HepG2 (cell line): ENCODE results near the gene CHCT1. TPM values are rescaled to one million over a fixed set of nuclear protein-coding genes. Genes with fewer than 3 reads are reported as not detected.

ENCODE experiments used
- ATAC-seq: fragments of 200-7000 bp; cut with Tn5 transposase; 3 replicates; pipeline ENCODE4 v1.9.1; 2020; ENCODE audit warnings: mild to moderate bottlenecking, moderate library complexity
- BruUV-seq: library from RNA; stranded (reverse); fragments of 400-500 nt; replicated peaks from 2 replicates; lab custom pipeline; 2021; lab: Mats Ljungman, UMichigan
- CTCF ChIA-PET: fragments of 300-600 bp; formaldehyde crosslinking; extraction: SDS; loops from one replicate; lab custom pipeline; 2021; ENCODE audit warnings: low total read pairs, inconsistent platforms, low intra/inter-chr PET ratio; lab: Yijun Ruan, JAX
- POLR2A ChIA-PET: fragments of 350-600 bp; sonication (Branson Sonifier 250); formaldehyde crosslinking; loops from one replicate; lab custom pipeline; 2020; ENCODE audit warnings: antibody characterized with exemption, inconsistent platforms; lab: Yijun Ruan, JAX
- DNase-seq: peaks from one replicate; pipeline ENCODE4 v3.0.0-alpha.2; 2015; ENCODE audit warnings: low spot score
- FAIRE-seq: peaks from 3 replicates; lab custom pipeline; 2011; peaks lifted over from hg19 to GRCh38; lab: Jason Lieb, UNC
- H2AFZ ChIP-seq: one replicate; pipeline ENCODE4 v1.6.1; 2011; ENCODE audit warnings: low read length, inconsistent platforms
- H3K27ac ChIP-seq: fragments of 300-600 bp; 3 replicates; pipeline ENCODE4 v1.8.0; 2011; ENCODE audit warnings: mixed run types, mild to moderate bottlenecking, mixed read lengths, low read length, inconsistent platforms; ENCODE audit not compliant: insufficient read depth; ENCODE audit errors: extremely low read length
- H3K27me3 ChIP-seq, 2 experiments: fragments of 200-600 bp in 1 of 2; 2 replicates in 1 of 2; 3 replicates in 1 of 2; pipeline versions ENCODE4 v1.6.0 to v1.8.0; 2011; ENCODE audit warnings: low read length in 2 of 2, mild to moderate bottlenecking in 2 of 2, moderate library complexity in 2 of 2, inconsistent platforms in 1 of 2; ENCODE audit not compliant: insufficient read depth in 2 of 2, control insufficient read depth in 1 of 2
- H3K36me3 ChIP-seq, 2 experiments: fragments of 200-600 bp in 1 of 2; replicated peaks in 1 of 2; 2 replicates in 1 of 2; 3 replicates in 1 of 2; pipeline versions ENCODE4 v1.5.1 to v1.8.0; 2011; ENCODE audit warnings: low read length in 2 of 2, inconsistent platforms in 1 of 2; ENCODE audit not compliant: insufficient read depth in 2 of 2, control insufficient read depth in 1 of 2
- H3K4me1 ChIP-seq: 2 replicates; pipeline ENCODE4 v1.5.1; 2012; ENCODE audit warnings: low read length, inconsistent platforms; ENCODE audit not compliant: insufficient read depth
- H3K4me2 ChIP-seq: 2 replicates; pipeline ENCODE4 v1.6.0; 2011; ENCODE audit warnings: low read depth, low read length, inconsistent platforms
- H3K4me3 ChIP-seq, 3 experiments: fragments of 200-600 bp in 1 of 3; sonication (generic), shearing (Covaris generic) in 1 of 3; replicated peaks in 1 of 3; 2 replicates each; pipeline ENCODE4 v1.5.1; 2011 to 2016; ENCODE audit warnings: low read length in 3 of 3, inconsistent platforms in 2 of 3, low read depth in 2 of 3, mild to moderate bottlenecking in 2 of 3, control low read depth in 1 of 3, mixed read lengths in 1 of 3; ENCODE audit not compliant: insufficient read depth in 1 of 3
- H3K79me2 ChIP-seq: one replicate; pipeline ENCODE4 v1.6.1; 2011; ENCODE audit warnings: low read length, inconsistent platforms; ENCODE audit not compliant: insufficient read depth
- H3K9ac ChIP-seq: 2 replicates; pipeline ENCODE4 v1.6.0; 2011; ENCODE audit warnings: mild to moderate bottlenecking, low read depth, low read length, inconsistent platforms; ENCODE audit not compliant: insufficient read depth
- H3K9me3 ChIP-seq: 2 replicates; pipeline ENCODE4 v1.5.1; 2012; ENCODE audit warnings: mild to moderate bottlenecking, low read length
- H4K20me1 ChIP-seq: 2 replicates; pipeline ENCODE4 v1.6.0; 2011; ENCODE audit warnings: inconsistent platforms, mild to moderate bottlenecking, low read length, moderate library complexity; ENCODE audit not compliant: insufficient read depth
- CBX2 ChIP-seq, 2 experiments: fragments of 200-600 bp in 1 of 2; sonication (generic); formaldehyde crosslinking in 1 of 2; IDR thresholded peaks; 2 replicates each; pipeline versions ENCODE4 v1.7.0 to v1.8.1; 2018 to 2022; ENCODE audit warnings: low read depth in 2 of 2, low read length in 1 of 2, mild to moderate bottlenecking in 1 of 2, missing genetic modification reagents in 1 of 2
- FLYWCH1 ChIP-seq: sonication (generic); formaldehyde crosslinking; IDR thresholded peaks from 2 replicates; pipeline ENCODE4 v1.8.1; 2023; ENCODE audit warnings: mild to moderate bottlenecking, missing genetic modification reagents
- MEIS2 ChIP-seq: sonication (generic); formaldehyde crosslinking; IDR thresholded peaks from 2 replicates; pipeline ENCODE4 v1.9.0; 2021; ENCODE audit warnings: mild to moderate bottlenecking, missing genetic modification reagents
- NKX3-1 ChIP-seq: sonication (generic); formaldehyde crosslinking; IDR thresholded peaks from 2 replicates; pipeline ENCODE4 v1.5.0; 2020; ENCODE audit warnings: missing genetic modification reagents
- SAP130 ChIP-seq: IDR thresholded peaks from 2 replicates; pipeline ENCODE4 v1.6.1; 2016; ENCODE audit warnings: low read depth
- SMAD1 ChIP-seq: sonication (generic); formaldehyde crosslinking; IDR thresholded peaks from 2 replicates; pipeline ENCODE4 v1.4.0; 2020; ENCODE audit warnings: missing genetic modification reagents, low read depth, mild to moderate bottlenecking, borderline replicate concordance
- ZBTB1 ChIP-seq: sonication (generic); formaldehyde crosslinking; IDR thresholded peaks from 2 replicates; pipeline ENCODE4 v1.4.0; 2020; ENCODE audit warnings: missing genetic modification reagents, borderline replicate concordance
- ZNF232 ChIP-seq: sonication (generic); formaldehyde crosslinking; IDR thresholded peaks from 2 replicates; pipeline ENCODE4 v1.4.0; 2020; ENCODE audit warnings: missing genetic modification reagents, borderline replicate concordance
- ZNF329 ChIP-seq: sonication (generic); formaldehyde crosslinking; IDR thresholded peaks from 2 replicates; pipeline ENCODE4 v1.9.0; 2021; ENCODE audit warnings: low read depth, mild to moderate bottlenecking, missing genetic modification reagents
- ZNF598 ChIP-seq: sonication (generic); formaldehyde crosslinking; IDR thresholded peaks from 2 replicates; pipeline ENCODE4 v1.5.1; 2020; ENCODE audit warnings: mild to moderate bottlenecking, missing genetic modification reagents, borderline replicate concordance
- ZNF616 ChIP-seq: sonication (generic); formaldehyde crosslinking; IDR thresholded peaks from 2 replicates; pipeline ENCODE4 v1.5.0; 2020; ENCODE audit warnings: low read depth, mild to moderate bottlenecking, missing genetic modification reagents
- WGBS: methylation state at CpG from one replicate; pipeline ENCODE4 v1.1.6; 2017; ENCODE audit warnings: low lambda C conversion rate; 5-methylcytosine and 5-hydroxymethylcytosine counted together
- in situ Hi-C: cut with HindIII; loops from 2 replicates; pipeline ENCODE4 v1.10.0; 2017; ENCODE audit warnings: low pct_unique_long_range_greater_than_20kb; ENCODE audit not compliant: extremely low pct_ligation_motif_present
- intact Hi-C: fragments of 100-400 bp; cut with micrococcal nuclease; formaldehyde crosslinking; loops from one replicate; pipeline ENCODE4 v1.10.0; 2022; ENCODE audit not compliant: unreplicated experiment
- polyA plus RNA-seq, 8 experiments: library from polyadenylated mRNA; depleted of rRNA in 3 of 8; stranded (reverse) in 7 of 8; unstranded in 1 of 8; fragments of >200 nt; fragmentation: Illumina TruSeq in 4 of 8; extraction: Trizol in 4 of 8; gene quantifications; 2 replicates each; pipeline versions ENCODE4 v1.2.1 to v1.2.3, GENCODE V29; 2011 to 2016; ENCODE audit warnings: low read depth in 4 of 8, missing spikeins in 1 of 8, mixed read lengths in 1 of 8; ENCODE audit not compliant: insufficient read depth in 1 of 8
- total RNA-seq, 5 experiments: library from RNA; depleted of rRNA; stranded (reverse); fragments of >200 nt; fragmentation: Illumina TruSeq; extraction: Trizol; gene quantifications; 2 replicates each; pipeline ENCODE4 v1.2.3, GENCODE V29; 2016; ENCODE audit warnings: low read depth in 1 of 5
- TF ChIP-seq, protein P1 (sequence below): IDR thresholded peaks from 2 replicates; pipeline ENCODE4 v1.6.1; 2016; ENCODE audit warnings: low read depth
- TF ChIP-seq, protein P2 (sequence below): IDR thresholded peaks from 2 replicates; pipeline ENCODE4 v1.4.0; 2020; ENCODE audit warnings: mild to moderate bottlenecking, missing genetic modification reagents
- TF ChIP-seq, protein P3 (sequence below): sonication (generic); formaldehyde crosslinking; IDR thresholded peaks from 2 replicates; pipeline ENCODE4 v1.4.0; 2020; ENCODE audit warnings: missing genetic modification reagents

Gene CHCT1
- total and polyA plus RNA-seq, 2 of the 13 experiments (the other 11 are each of a cell fraction or from before 2014, with no cell fraction given), result not detected

DNA sequence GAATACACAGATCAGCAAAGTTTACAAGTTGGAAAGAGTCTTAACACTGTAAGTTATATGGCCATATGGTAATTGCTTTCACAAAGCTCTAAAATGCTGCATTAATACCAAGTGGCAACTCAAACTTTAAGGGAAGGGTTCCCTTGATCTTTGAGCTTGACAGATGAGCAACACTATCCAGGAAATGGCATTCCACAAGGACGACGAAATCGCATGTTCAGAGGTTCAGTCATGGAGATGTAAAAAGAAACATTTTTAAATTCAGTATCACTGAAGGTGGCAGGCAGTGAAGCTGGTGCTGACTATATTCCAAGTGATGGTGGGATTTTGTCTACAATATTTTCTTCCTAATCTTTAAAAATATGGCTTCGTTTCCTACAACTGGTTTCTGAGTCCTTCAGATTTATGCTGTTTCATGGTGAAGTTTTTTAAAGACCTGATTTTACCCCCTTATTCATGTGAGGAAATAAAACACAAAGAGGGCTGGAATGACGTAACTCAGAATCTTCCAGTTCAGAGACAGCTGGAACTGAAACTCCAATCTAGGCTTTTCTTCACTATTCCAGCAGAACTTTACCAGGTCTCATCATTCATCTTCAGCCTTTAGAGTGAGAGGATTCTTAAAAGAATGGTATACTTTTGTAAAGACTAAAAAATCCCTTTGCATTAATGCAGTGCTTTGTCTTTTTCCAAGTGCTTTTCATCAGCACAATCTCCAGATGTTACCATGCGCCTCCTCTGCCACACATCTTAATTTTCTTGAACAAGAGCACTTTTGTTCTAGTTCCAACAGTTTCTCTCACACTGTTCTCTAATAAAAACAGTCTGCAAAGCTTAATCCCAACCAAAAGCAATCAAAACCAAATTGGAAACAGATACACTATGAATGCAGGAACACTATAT is 20.2 kb downstream of the CHCT1 start:
- peak; percentile 83 for DNase-seq
- in situ Hi-C loops (no loop called here), intact Hi-C loops (no loop called here)
- peak; percentile 80 for ATAC-seq
- Histone ChIP-seq H3K27me3 (no peaks in the 10 kb centered on the region), H4K20me1 (no peaks in the 10 kb centered on the region), H3K4me3 (no peak overlapping the region), H3K27ac (no peak overlapping the region), H3K9me3 (no peaks in the 10 kb centered on the region), H3K4me2 (peak overlapping the region; percentile 30), H3K4me1 (peaks cover 30% of the 10 kb centered on the region), H3K9ac (no peak overlapping the region), H3K36me3 (peaks cover 2 to 12% of the 10 kb centered on the region in 2 experiments; a peak in 4 of 5 replicates), H3K79me2 (no peaks in the 10 kb centered on the region), H2AFZ (no peak overlapping the region)
- CTCF ChIA-PET, result no interaction called here
- BruUV-seq, result no TSS peak
- 45% methylated on average over 6 of the region's 6 CpGs for WGBS
- POLR2A ChIA-PET, result no interaction called here
- peak; percentile 85 for FAIRE-seq
- TF ChIP-seq, protein P1, sequence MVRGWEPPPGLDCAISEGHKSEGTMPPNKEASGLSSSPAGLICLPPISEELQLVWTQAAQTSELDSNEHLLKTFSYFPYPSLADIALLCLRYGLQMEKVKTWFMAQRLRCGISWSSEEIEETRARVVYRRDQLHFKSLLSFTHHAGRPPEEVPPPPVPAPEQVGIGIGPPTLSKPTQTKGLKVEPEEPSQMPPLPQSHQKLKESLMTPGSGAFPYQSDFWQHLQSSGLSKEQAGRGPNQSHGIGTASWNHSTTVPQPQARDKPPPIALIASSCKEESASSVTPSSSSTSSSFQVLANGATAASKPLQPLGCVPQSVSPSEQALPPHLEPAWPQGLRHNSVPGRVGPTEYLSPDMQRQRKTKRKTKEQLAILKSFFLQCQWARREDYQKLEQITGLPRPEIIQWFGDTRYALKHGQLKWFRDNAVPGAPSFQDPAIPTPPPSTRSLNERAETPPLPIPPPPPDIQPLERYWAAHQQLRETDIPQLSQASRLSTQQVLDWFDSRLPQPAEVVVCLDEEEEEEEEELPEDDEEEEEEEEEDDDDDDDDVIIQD (CRISPR knock-in tag), result peak; percentile 57; the same call in 1 of the 2 replicates
- no peak for TF ChIP-seq ZNF329 (CRISPR knock-in tag)
- TF ChIP-seq CBX2 (IDR thresholded peaks at IDR 0.05; ENCODE audit: low read depth, low read length), result no peak
- TF ChIP-seq CBX2 (CRISPR knock-in tag; IDR thresholded peaks at IDR 0.05; ENCODE audit: low read depth), result no peak
- TF ChIP-seq ZNF598 (CRISPR knock-in tag), result no peak
- TF ChIP-seq ZNF616 (CRISPR knock-in tag), result no peak
- TF ChIP-seq ZBTB1 (CRISPR knock-in tag), result no peak
- no peak for TF ChIP-seq NKX3-1 (CRISPR knock-in tag)
- TF ChIP-seq SAP130, result peak; percentile 77
- no peak for TF ChIP-seq ZNF232 (CRISPR knock-in tag)
- TF ChIP-seq, protein P2, sequence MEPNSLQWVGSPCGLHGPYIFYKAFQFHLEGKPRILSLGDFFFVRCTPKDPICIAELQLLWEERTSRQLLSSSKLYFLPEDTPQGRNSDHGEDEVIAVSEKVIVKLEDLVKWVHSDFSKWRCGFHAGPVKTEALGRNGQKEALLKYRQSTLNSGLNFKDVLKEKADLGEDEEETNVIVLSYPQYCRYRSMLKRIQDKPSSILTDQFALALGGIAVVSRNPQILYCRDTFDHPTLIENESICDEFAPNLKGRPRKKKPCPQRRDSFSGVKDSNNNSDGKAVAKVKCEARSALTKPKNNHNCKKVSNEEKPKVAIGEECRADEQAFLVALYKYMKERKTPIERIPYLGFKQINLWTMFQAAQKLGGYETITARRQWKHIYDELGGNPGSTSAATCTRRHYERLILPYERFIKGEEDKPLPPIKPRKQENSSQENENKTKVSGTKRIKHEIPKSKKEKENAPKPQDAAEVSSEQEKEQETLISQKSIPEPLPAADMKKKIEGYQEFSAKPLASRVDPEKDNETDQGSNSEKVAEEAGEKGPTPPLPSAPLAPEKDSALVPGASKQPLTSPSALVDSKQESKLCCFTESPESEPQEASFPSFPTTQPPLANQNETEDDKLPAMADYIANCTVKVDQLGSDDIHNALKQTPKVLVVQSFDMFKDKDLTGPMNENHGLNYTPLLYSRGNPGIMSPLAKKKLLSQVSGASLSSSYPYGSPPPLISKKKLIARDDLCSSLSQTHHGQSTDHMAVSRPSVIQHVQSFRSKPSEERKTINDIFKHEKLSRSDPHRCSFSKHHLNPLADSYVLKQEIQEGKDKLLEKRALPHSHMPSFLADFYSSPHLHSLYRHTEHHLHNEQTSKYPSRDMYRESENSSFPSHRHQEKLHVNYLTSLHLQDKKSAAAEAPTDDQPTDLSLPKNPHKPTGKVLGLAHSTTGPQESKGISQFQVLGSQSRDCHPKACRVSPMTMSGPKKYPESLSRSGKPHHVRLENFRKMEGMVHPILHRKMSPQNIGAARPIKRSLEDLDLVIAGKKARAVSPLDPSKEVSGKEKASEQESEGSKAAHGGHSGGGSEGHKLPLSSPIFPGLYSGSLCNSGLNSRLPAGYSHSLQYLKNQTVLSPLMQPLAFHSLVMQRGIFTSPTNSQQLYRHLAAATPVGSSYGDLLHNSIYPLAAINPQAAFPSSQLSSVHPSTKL (CRISPR knock-in tag), result peak; percentile 80
- TF ChIP-seq MEIS2 (CRISPR knock-in tag), result peak; percentile 42; the same call in 1 of the 2 replicates
- no peak for TF ChIP-seq SMAD1 (CRISPR knock-in tag)
- TF ChIP-seq FLYWCH1 (CRISPR knock-in tag), result no peak
- TF ChIP-seq, protein P3, sequence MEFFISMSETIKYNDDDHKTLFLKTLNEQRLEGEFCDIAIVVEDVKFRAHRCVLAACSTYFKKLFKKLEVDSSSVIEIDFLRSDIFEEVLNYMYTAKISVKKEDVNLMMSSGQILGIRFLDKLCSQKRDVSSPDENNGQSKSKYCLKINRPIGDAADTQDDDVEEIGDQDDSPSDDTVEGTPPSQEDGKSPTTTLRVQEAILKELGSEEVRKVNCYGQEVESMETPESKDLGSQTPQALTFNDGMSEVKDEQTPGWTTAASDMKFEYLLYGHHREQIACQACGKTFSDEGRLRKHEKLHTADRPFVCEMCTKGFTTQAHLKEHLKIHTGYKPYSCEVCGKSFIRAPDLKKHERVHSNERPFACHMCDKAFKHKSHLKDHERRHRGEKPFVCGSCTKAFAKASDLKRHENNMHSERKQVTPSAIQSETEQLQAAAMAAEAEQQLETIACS (CRISPR knock-in tag), result no peak
